Measurements from ENCODE around the gene ATP6V1B1.

GRCh38 chr2:70954886-70955285, 19.2 kb downstream of the ATP6V1B1 start:
- TF ChIP-seq CTCF (IDR thresholded peaks at IDR 0.05; ENCODE audit: low read depth, low read length, poor library complexity, severe bottlenecking) (no peak), EZH2phosphoT487 (IDR thresholded peaks at IDR 0.05; ENCODE audit: borderline replicate concordance, low read length) (no peak)

Data from DOHH2 (cell line).